OCI-LY7 (cell line): ENCODE measurements around the gene PDE11A. TPM values are rescaled to one million over a fixed set of nuclear protein-coding genes. Genes with fewer than 3 reads are reported as not detected.

Experiments
- BruUV-seq: library from RNA; stranded (reverse); fragments of 400-500 nt; replicated peaks from 2 replicates; lab custom pipeline; 2021; lab: Mats Ljungman, UMichigan
- CTCF ChIA-PET: fragments of 300-600 bp; sonication (Branson Sonifier 250); formaldehyde crosslinking; loops from one replicate; lab custom pipeline; 2022; ENCODE audit warnings: antibody characterized with exemption; ENCODE audit not compliant: unreplicated experiment; lab: Charles Lee
- POLR2A ChIA-PET: fragments of 300-600 bp; sonication (Branson Sonifier 250); formaldehyde crosslinking; loops from one replicate; lab custom pipeline; 2022; ENCODE audit warnings: antibody characterized with exemption; lab: Charles Lee
- DNase-seq: peaks from one replicate; pipeline ENCODE4 v3.0.0-alpha.2; 2015; ENCODE audit warnings: low spot score
- H2AFZ ChIP-seq: fragments of 200-600 bp; sonication (generic), shearing (Covaris generic); 2 replicates; pipeline ENCODE4 v1.6.1; 2014; ENCODE audit warnings: mild to moderate bottlenecking, antibody characterized with exemption, low read length, moderate library complexity
- H3K27ac ChIP-seq: fragments of 200-600 bp; sonication (generic); 2 replicates; pipeline ENCODE4 v1.5.1; 2014; ENCODE audit warnings: mixed run types, low read depth, mild to moderate bottlenecking, moderate library complexity, low read length, inconsistent platforms; ENCODE audit not compliant: poor library complexity, severe bottlenecking
- H3K36me3 ChIP-seq: fragments of 200-600 bp; sonication (generic); 2 replicates; pipeline ENCODE4 v1.6.1; 2014; ENCODE audit warnings: mild to moderate bottlenecking, antibody characterized with exemption, low read length, moderate library complexity, mixed read lengths; ENCODE audit not compliant: insufficient read depth
- H3K4me1 ChIP-seq: fragments of 200-600 bp; sonication (generic); 2 replicates; pipeline ENCODE4 v1.5.1; 2014; ENCODE audit warnings: mild to moderate bottlenecking, low read length; ENCODE audit not compliant: insufficient read depth, poor library complexity, severe bottlenecking
- H3K4me2 ChIP-seq: fragments of 200-600 bp; sonication (generic); 2 replicates; pipeline ENCODE4 v1.6.1; 2014; ENCODE audit warnings: mild to moderate bottlenecking, low read length
- H3K4me3 ChIP-seq: fragments of 200-600 bp; sonication (generic); 2 replicates; pipeline ENCODE4 v1.5.1; 2014; ENCODE audit warnings: mild to moderate bottlenecking, low read depth, low read length; ENCODE audit not compliant: poor library complexity, severe bottlenecking
- H3K79me2 ChIP-seq: fragments of 200-600 bp; sonication (generic); 2 replicates; pipeline ENCODE4 v1.6.1; 2016; ENCODE audit warnings: low read depth, mild to moderate bottlenecking, low read length, moderate library complexity, mixed read lengths; ENCODE audit not compliant: insufficient read depth
- H3K9me2 ChIP-seq: fragments of 200-600 bp; sonication (generic); 2 replicates; pipeline ENCODE4 v1.6.1; 2016; ENCODE audit warnings: mild to moderate bottlenecking, low read length, mixed read lengths; ENCODE audit not compliant: insufficient read depth
- H3K9me3 ChIP-seq: fragments of 200-600 bp; sonication (generic); 2 replicates; pipeline ENCODE4 v1.6.1; 2014; ENCODE audit warnings: mild to moderate bottlenecking, mixed run types, low read length, mixed read lengths
- H4K20me1 ChIP-seq: fragments of 200-600 bp; sonication (generic); 2 replicates; pipeline ENCODE4 v1.6.1; 2014; ENCODE audit warnings: mild to moderate bottlenecking, antibody characterized with exemption, low read length, moderate library complexity, mixed read lengths; ENCODE audit not compliant: insufficient read depth
- EZH2phosphoT487 ChIP-seq: fragments of 200-600 bp; sonication (generic); IDR thresholded peaks from 2 replicates; pipeline ENCODE4 v1.6.1; 2018; ENCODE audit warnings: low read depth, borderline replicate concordance, mild to moderate bottlenecking, mixed run types, antibody characterized with exemption, low read length, moderate library complexity, mixed read lengths
- intact Hi-C: fragments of 100-400 bp; cut with micrococcal nuclease; formaldehyde crosslinking; loops from one replicate; pipeline ENCODE4 v1.10.0; 2022; ENCODE audit not compliant: unreplicated experiment
- total RNA-seq, 2 experiments: library from RNA; depleted of rRNA in 1 of 2; stranded (reverse); fragments of >200 nt in 1 of 2; shearing (Covaris generic) in 1 of 2; gene quantifications; 2 replicates each; pipeline ENCODE4 v1.2.3, GENCODE V29; 2014 to 2022
- TF ChIP-seq, protein P1 (sequence below): fragments of 200-600 bp; sonication (generic); conservative IDR thresholded peaks from 2 replicates; pipeline ENCODE4 v1.5.1; 2014; ENCODE audit warnings: mild to moderate bottlenecking, antibody characterized with exemption, low read length, moderate library complexity, mixed read lengths

Gene PDE11A
- total RNA-seq, 2 experiments from 2014 or later, result 0.03 TPM; not detected in 1

DNA sequence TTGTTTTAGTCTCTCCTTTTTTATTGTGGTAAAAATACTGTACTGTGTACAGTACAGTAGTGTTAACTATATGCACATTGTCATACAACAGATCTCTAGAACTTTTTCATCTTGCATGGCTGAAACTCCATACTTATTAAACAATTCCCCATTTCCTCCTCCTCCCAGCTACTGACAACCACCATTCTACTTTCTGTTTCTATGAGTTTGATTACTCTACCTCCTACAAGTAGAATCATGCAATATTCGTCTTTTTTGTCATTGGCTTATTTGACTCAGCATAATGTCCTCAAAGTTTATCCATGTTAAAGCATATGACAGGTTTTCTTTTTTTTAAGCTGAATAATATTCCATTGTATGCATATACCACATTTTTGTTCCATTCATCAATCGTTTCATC lies 341.8 kb downstream of the PDE11A start:
- CTCF ChIA-PET, result no interaction called here
- Histone ChIP-seq H3K9me2 (no peaks in the 10 kb centered on the region), H4K20me1 (no peaks in the 10 kb centered on the region), H3K36me3 (no peaks in the 10 kb centered on the region), H3K4me3 (no peak overlapping the region), H3K79me2 (no peaks in the 10 kb centered on the region), H2AFZ (no peak overlapping the region), H3K9me3 (no peaks in the 10 kb centered on the region), H3K4me1 (no peaks in the 10 kb centered on the region), H3K4me2 (no peak overlapping the region), H3K27ac (no peak overlapping the region)
- BruUV-seq, result no TSS peak
- no peak for DNase-seq
- intact Hi-C loops, result no loop called here
- TF ChIP-seq EZH2phosphoT487, result no peak
- TF ChIP-seq, protein P1, sequence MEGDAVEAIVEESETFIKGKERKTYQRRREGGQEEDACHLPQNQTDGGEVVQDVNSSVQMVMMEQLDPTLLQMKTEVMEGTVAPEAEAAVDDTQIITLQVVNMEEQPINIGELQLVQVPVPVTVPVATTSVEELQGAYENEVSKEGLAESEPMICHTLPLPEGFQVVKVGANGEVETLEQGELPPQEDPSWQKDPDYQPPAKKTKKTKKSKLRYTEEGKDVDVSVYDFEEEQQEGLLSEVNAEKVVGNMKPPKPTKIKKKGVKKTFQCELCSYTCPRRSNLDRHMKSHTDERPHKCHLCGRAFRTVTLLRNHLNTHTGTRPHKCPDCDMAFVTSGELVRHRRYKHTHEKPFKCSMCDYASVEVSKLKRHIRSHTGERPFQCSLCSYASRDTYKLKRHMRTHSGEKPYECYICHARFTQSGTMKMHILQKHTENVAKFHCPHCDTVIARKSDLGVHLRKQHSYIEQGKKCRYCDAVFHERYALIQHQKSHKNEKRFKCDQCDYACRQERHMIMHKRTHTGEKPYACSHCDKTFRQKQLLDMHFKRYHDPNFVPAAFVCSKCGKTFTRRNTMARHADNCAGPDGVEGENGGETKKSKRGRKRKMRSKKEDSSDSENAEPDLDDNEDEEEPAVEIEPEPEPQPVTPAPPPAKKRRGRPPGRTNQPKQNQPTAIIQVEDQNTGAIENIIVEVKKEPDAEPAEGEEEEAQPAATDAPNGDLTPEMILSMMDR, result no peak
- POLR2A ChIA-PET, result interaction anchor here (0.7 kb wide), 1 partner anchor 247 kb away, joined by 4 read pairs; no protein-coding TSS in a partner anchor

DNA sequence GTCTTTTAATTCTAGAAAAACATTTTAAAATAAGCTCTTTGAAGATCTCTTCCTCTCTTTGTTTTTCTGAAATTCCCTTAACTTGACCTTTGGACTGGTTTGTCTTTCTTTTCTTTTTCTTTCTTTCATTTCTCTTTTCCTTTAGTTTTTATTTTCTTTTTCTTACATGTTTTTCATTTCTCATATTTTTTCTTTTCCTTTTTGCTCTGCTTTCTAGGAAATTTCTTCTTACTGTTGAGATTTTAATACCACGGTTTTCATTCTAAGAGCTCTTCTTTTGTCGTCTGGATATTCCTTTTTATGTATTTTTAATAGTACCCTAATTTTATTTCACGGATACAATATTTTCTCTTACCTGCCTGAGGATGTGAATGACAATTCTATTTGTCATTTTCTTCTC lies 342.2 kb downstream of the PDE11A start:
- Histone ChIP-seq H3K4me3 (no peak overlapping the region), H2AFZ (no peak overlapping the region), H3K9me3 (no peaks in the 10 kb centered on the region), H4K20me1 (no peaks in the 10 kb centered on the region), H3K79me2 (no peaks in the 10 kb centered on the region), H3K4me2 (no peak overlapping the region), H3K4me1 (no peaks in the 10 kb centered on the region), H3K27ac (no peak overlapping the region), H3K36me3 (no peaks in the 10 kb centered on the region), H3K9me2 (no peaks in the 10 kb centered on the region)
- intact Hi-C loops, result no loop called here
- DNase-seq, result no peak
- POLR2A ChIA-PET, result interaction anchor here (0.7 kb wide), 1 partner anchor 246 kb away, joined by 4 read pairs; no protein-coding TSS in a partner anchor
- BruUV-seq, result no TSS peak
- TF ChIP-seq, protein P1, result no peak
- TF ChIP-seq EZH2phosphoT487, result no peak
- CTCF ChIA-PET, result no interaction called here

DNA sequence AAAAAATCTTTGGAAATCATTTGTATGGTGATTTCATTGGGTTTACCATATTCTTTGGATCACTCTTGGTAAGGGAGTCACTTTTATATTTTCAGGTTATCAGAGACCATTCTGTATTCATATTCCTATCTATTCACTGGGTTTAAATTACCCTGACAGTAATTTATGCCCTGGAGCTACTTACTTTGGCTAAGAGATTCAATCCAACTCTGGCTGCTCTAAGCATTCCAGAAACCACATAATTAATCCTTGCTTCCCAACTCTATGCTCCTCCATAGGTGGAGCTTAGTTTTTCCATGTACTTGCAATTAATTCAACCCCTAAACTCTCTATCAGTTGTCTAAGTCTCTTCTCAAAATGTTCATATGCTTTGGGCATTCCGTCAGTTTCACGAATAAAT lies 343.7 kb downstream of the PDE11A start:
- Histone ChIP-seq H2AFZ (no peak overlapping the region), H3K9me2 (no peaks in the 10 kb centered on the region), H3K36me3 (no peaks in the 10 kb centered on the region), H3K27ac (no peak overlapping the region), H3K9me3 (no peaks in the 10 kb centered on the region), H3K4me1 (no peaks in the 10 kb centered on the region), H4K20me1 (no peaks in the 10 kb centered on the region), H3K4me3 (no peak overlapping the region), H3K4me2 (no peak overlapping the region), H3K79me2 (no peaks in the 10 kb centered on the region)
- ChIA-PET CTCF (no interaction called here), POLR2A (interaction anchor here (1.0 to 1.6 kb wide), 3 partner anchors 11 to 364 kb away, joined by 3 read pairs; no protein-coding TSS in a partner anchor)
- DNase-seq, result no peak
- no peak for TF ChIP-seq EZH2phosphoT487
- TF ChIP-seq, protein P1, result no peak
- BruUV-seq, result no TSS peak
- intact Hi-C loops, result no loop called here
